HG02973 (cell line): ENCODE data around the gene JMJD4.
A peak's percentile ranks its signal among the peaks of the same experiment; 100 is the strongest.
"Not testable (repeated sequence)": the region's sequence is repeated elsewhere in the genome, so short reads cannot be mapped to it uniquely, and the experiment has no call there.

Experiments
- ATAC-seq: cut with Tn5 transposase; IDR thresholded peaks from one replicate; pipeline ENCODE4 v1.9.1; 2021; ENCODE audit warnings: moderate library complexity; ENCODE audit not compliant: unreplicated experiment

The JMJD4 gene

GRCh38 chr1:227733751-227734545 lies 1.2 kb downstream of the JMJD4 start:
- no peak for ATAC-seq

- ATAC-seq: no peak
Observed at GRCh38 chr1:227733309-227733705, 1.8 kb downstream of the JMJD4 start.

- no peak for ATAC-seq
Observed at GRCh38 chr1:227732586-227733308, 2.4 kb downstream of the JMJD4 start.

GRCh38 chr1:227731696-227732585 lies 3.2 kb downstream of the JMJD4 start:
- no peak for ATAC-seq

- ATAC-seq: no peak
Observed at GRCh38 chr1:227731241-227731677, 3.8 kb downstream of the JMJD4 start.

- ATAC-seq: no peak
Observed at GRCh38 chr1:227730630-227731151, 4.4 kb downstream of the JMJD4 start.

- ATAC-seq: no peak
Observed at GRCh38 chr1:227729881-227730629, 5.0 kb downstream of the JMJD4 start.

GRCh38 chr1:227729144-227729880 lies 5.8 kb downstream of the JMJD4 start:
- ATAC-seq: no peak

GRCh38 chr1:227728892-227729143 lies 6.3 kb downstream of the JMJD4 start:
- ATAC-seq: no peak

GRCh38 chr1:227728059-227728891 lies 6.8 kb downstream of the JMJD4 start:
- ATAC-seq: no peak

- no peak for ATAC-seq
Observed at GRCh38 chr1:227726924-227727599, 8.0 kb downstream of the JMJD4 start.

- no peak for ATAC-seq
Observed at GRCh38 chr1:227726318-227726717, 8.8 kb downstream of the JMJD4 start.

GRCh38 chr1:227725046-227725445 lies 10.1 kb downstream of the JMJD4 start:
- no peak for ATAC-seq

GRCh38 chr1:227723474-227723873 lies 11.6 kb downstream of the JMJD4 start:
- no peak for ATAC-seq

GRCh38 chr1:227718932-227719331 lies 16.2 kb downstream of the JMJD4 start:
- no peak for ATAC-seq

- peak; percentile 82 for ATAC-seq
Observed at GRCh38 chr1:227712648-227713047, 22.5 kb downstream of the JMJD4 start.

- not testable (repeated sequence) for ATAC-seq
Observed at GRCh38 chr1:227710474-227710873, 24.6 kb downstream of the JMJD4 start.

- ATAC-seq: no peak
Observed at GRCh38 chr1:227709451-227709850, 25.7 kb downstream of the JMJD4 start.
